Measurements from ENCODE around the gene GGNBP2.
"Not testable (repeated sequence)": the region's sequence is repeated elsewhere in the genome, so short reads cannot be mapped to it uniquely, and the experiment has no call there.

Gene GGNBP2

GRCh38 chr17:36506249-36506826, 38.4 kb upstream of the GGNBP2 start:
- no peak overlapping the region for H3K4me3 ChIP-seq (ENCODE audit: low read depth, low read length)
- CTCF ChIA-PET, result interaction anchor here (0.8 kb wide), 1 partner anchor 23 kb away, joined by 3 read pairs; no protein-coding TSS in a partner anchor
- POLR2A ChIA-PET, result interaction anchor here (1.4 kb wide), 1 partner anchor 8 kb away, joined by 4 read pairs; no protein-coding TSS in a partner anchor
- DNase-seq (ENCODE audit: low read depth, low spot score), result no peak
- TF ChIP-seq CTCF (IDR thresholded peaks at IDR 0.05; ENCODE audit: insufficient read depth, low read length, missing control alignments), result no peak

- ChIA-PET POLR2A (no interaction called here), CTCF (interaction anchor here (1.0 kb wide), 1 partner anchor 10 kb away, joined by 3 read pairs; no protein-coding TSS in a partner anchor)
- no peak overlapping the region for H3K4me3 ChIP-seq (ENCODE audit: low read depth, low read length)
- no peak for TF ChIP-seq CTCF (IDR thresholded peaks at IDR 0.05; ENCODE audit: insufficient read depth, low read length, missing control alignments)
- DNase-seq (ENCODE audit: low read depth, low spot score), result no peak
These were observed 37.9 kb upstream of the GGNBP2 start for GRCh38 chr17:36506831-36507230.

- no peak for DNase-seq (ENCODE audit: low read depth, low spot score)
- H3K4me3 ChIP-seq (ENCODE audit: low read depth, low read length), result no peak overlapping the region
- TF ChIP-seq CTCF (IDR thresholded peaks at IDR 0.05; ENCODE audit: insufficient read depth, low read length, missing control alignments), result no peak
- CTCF ChIA-PET, result interaction anchor here (1.0 kb wide), 1 partner anchor 9 kb away, joined by 3 read pairs; no protein-coding TSS in a partner anchor
- POLR2A ChIA-PET, result no interaction called here
These were observed 37.5 kb upstream of the GGNBP2 start for GRCh38 chr17:36507266-36507665.

- DNase-seq (ENCODE audit: low read depth, low spot score); H3K4me3 ChIP-seq (ENCODE audit: low read depth, low read length); CTCF ChIA-PET: not testable (repeated sequence)
- POLR2A ChIA-PET, result interaction anchor here (0.9 kb wide), 1 partner anchor 37 kb away, joined by 3 read pairs; no protein-coding TSS in a partner anchor
These were observed 36.3 kb upstream of the GGNBP2 start for GRCh38 chr17:36508439-36508838.

- TF ChIP-seq CTCF (IDR thresholded peaks at IDR 0.05; ENCODE audit: insufficient read depth, low read length, missing control alignments), result no peak
- no peak for DNase-seq (ENCODE audit: low read depth, low spot score)
- H3K4me3 ChIP-seq (ENCODE audit: low read depth, low read length), result no peak overlapping the region
- ChIA-PET CTCF (no interaction called here), POLR2A (interaction anchor here (0.9 kb wide), 1 partner anchor 36 kb away, joined by 3 read pairs; no protein-coding TSS in a partner anchor)
These were observed 35.3 kb upstream of the GGNBP2 start for GRCh38 chr17:36509272-36509985.

- H3K4me3 ChIP-seq (ENCODE audit: low read depth, low read length), result no peak overlapping the region
- ChIA-PET POLR2A (no interaction called here), CTCF (no interaction called here)
- no peak for DNase-seq (ENCODE audit: low read depth, low spot score)
- TF ChIP-seq CTCF (IDR thresholded peaks at IDR 0.05; ENCODE audit: insufficient read depth, low read length, missing control alignments), result no peak
These were observed 34.1 kb upstream of the GGNBP2 start for GRCh38 chr17:36510636-36511035.

All from AG04449 (cell line).